GM18498 (cell line): Measurements from ENCODE around the gene SPPL2C.

Source experiments
- ATAC-seq: cut with Tn5 transposase; IDR thresholded peaks from one replicate; pipeline ENCODE4 v1.9.1; 2021; ENCODE audit warnings: mild to moderate bottlenecking, moderate library complexity; ENCODE audit not compliant: unreplicated experiment

SPPL2C gene

GRCh38 chr17:45844695-45845375 lies at the start of gene SPPL2C:
SPPL2C (plus strand) TSS chr17:45844881; CDS start chr17:45844907, 26 bp downstream.
- ATAC-seq: no peak

- no peak for ATAC-seq
Measured at GRCh38 chr17:45800816-45801215, 43.9 kb upstream of the SPPL2C start.

- ATAC-seq: no peak
Measured at GRCh38 chr17:45801421-45801820, 43.3 kb upstream of the SPPL2C start.

GRCh38 chr17:45808845-45809244 lies 35.8 kb upstream of the SPPL2C start:
- ATAC-seq: no peak

GRCh38 chr17:45809499-45809898 lies 35.2 kb upstream of the SPPL2C start:
- ATAC-seq: no peak

GRCh38 chr17:45812102-45812501 lies 32.6 kb upstream of the SPPL2C start:
- ATAC-seq: no peak

GRCh38 chr17:45813048-45813725 lies 31.5 kb upstream of the SPPL2C start:
- ATAC-seq: no peak

- ATAC-seq: no peak
Measured at GRCh38 chr17:45814622-45815606, 29.8 kb upstream of the SPPL2C start.

- ATAC-seq: no peak
Measured at GRCh38 chr17:45815752-45816151, 28.9 kb upstream of the SPPL2C start.

GRCh38 chr17:45818041-45818440 lies 26.6 kb upstream of the SPPL2C start:
- ATAC-seq: no peak

GRCh38 chr17:45818699-45819098 lies 26.0 kb upstream of the SPPL2C start:
- ATAC-seq: no peak

GRCh38 chr17:45819632-45820031 lies 25.0 kb upstream of the SPPL2C start:
- ATAC-seq: no peak

GRCh38 chr17:45820052-45820780 lies 24.5 kb upstream of the SPPL2C start:
- ATAC-seq: no peak

GRCh38 chr17:45821147-45821546 lies 23.5 kb upstream of the SPPL2C start:
- no peak for ATAC-seq

- ATAC-seq: no peak
Measured at GRCh38 chr17:45823598-45823997, 21.1 kb upstream of the SPPL2C start.

GRCh38 chr17:45824475-45824874 lies 20.2 kb upstream of the SPPL2C start:
- no peak for ATAC-seq

- no peak for ATAC-seq
Measured at GRCh38 chr17:45824901-45825492, 19.7 kb upstream of the SPPL2C start.

GRCh38 chr17:45825792-45826191 lies 18.9 kb upstream of the SPPL2C start:
- ATAC-seq: no peak

GRCh38 chr17:45826919-45827588 lies 17.6 kb upstream of the SPPL2C start:
- no peak for ATAC-seq

- no peak for ATAC-seq
Measured at GRCh38 chr17:45828171-45828570, 16.5 kb upstream of the SPPL2C start.
